Measurements from ENCODE around the gene LBH.

Gene LBH

GRCh38 chr2:30235859-30236535 lies 4.7 kb downstream of the LBH start:
- TF ChIP-seq Cebpa-rat (IDR thresholded peaks at IDR 0.05): no peak
- Histone ChIP-seq H3K9ac (no peak overlapping the region), H3K27me3 (peaks cover 0 to 3% (median under 1%) of the 10 kb centered on the region in 11 experiments; a peak in 9 of 22 replicates), H3K4me3 (no peak overlapping the region), H4K20me1 (peaks cover 0 to 28% (median 13%) of the 10 kb centered on the region in 11 experiments; a peak in 12 of 22 replicates), H3K27ac (no peak overlapping the region), H3K9me3 (replicated peaks in 1 of 11) (no peaks in the 10 kb centered on the region; a peak in 1 of 22 replicates), H3K4me2 (no peak overlapping the region; a peak in 1 of 22 replicates), H3K4me1 (peaks cover 21 to 62% (median 51%) of the 10 kb centered on the region in 10 experiments), H3K36me3 (peaks cover 8 to 69% (median 62%) of the 10 kb centered on the region in 11 experiments; a peak in 20 of 22 replicates)

GRCh38 chr2:30236591-30237238 lies 5.4 kb downstream of the LBH start:
- Histone ChIP-seq H3K9ac (no peak overlapping the region), H3K36me3 (peaks cover 8 to 75% (median 64%) of the 10 kb centered on the region in 11 experiments; a peak in 20 of 22 replicates), H3K27ac (0 out of 22 replicates have a peak overlapping the region, but pooled peaks of 1 of the 11 experiments have one; percentile 37), H3K27me3 (no peaks in the 10 kb centered on the region; a peak in 1 of 22 replicates), H3K4me1 (peaks cover 21 to 62% (median 51%) of the 10 kb centered on the region in 10 experiments), H4K20me1 (peaks cover 0 to 28% (median 13%) of the 10 kb centered on the region in 11 experiments; a peak in 12 of 22 replicates), H3K4me2 (peak overlapping the region in 1 of 11 experiments; percentile 2; a peak in 2 of 22 replicates), H3K9me3 (replicated peaks in 1 of 11) (no peaks in the 10 kb centered on the region; a peak in 1 of 22 replicates), H3K4me3 (no peak overlapping the region)
- TF ChIP-seq Cebpa-rat (IDR thresholded peaks at IDR 0.05): no peak

GRCh38 chr2:30237239-30237965 lies 6.1 kb downstream of the LBH start:
- H3K27ac ChIP-seq: peak overlapping the region in 3 of 11 experiments; percentile 1 to 37 (median 6); a peak in 3 of 22 replicates
- TF ChIP-seq Cebpa-rat (IDR thresholded peaks at IDR 0.05): no peak
- H3K4me2 ChIP-seq: 0 out of 22 replicates have a peak overlapping the region, but pooled peaks of 2 of the 11 experiments have one; percentile 2 to 9
- H3K27me3 ChIP-seq: no peaks in the 10 kb centered on the region
- H3K4me3 ChIP-seq: no peak overlapping the region
- H4K20me1 ChIP-seq: peaks cover 0 to 28% (median 13%) of the 10 kb centered on the region in 11 experiments; a peak in 12 of 22 replicates
- H3K36me3 ChIP-seq: peaks cover 8 to 82% (median 64%) of the 10 kb centered on the region in 11 experiments; a peak in 20 of 22 replicates
- no peaks in the 10 kb centered on the region; a peak in 1 of 22 replicates for H3K9me3 ChIP-seq (replicated peaks in 1 of 11)
- peaks cover 21 to 62% (median 51%) of the 10 kb centered on the region in 10 experiments for H3K4me1 ChIP-seq
- 0 out of 22 replicates have a peak overlapping the region, but pooled peaks of 1 of the 11 experiments have one; percentile 15 for H3K9ac ChIP-seq

- H3K36me3 ChIP-seq: peaks cover 8 to 90% (median 68%) of the 10 kb centered on the region in 11 experiments; a peak in 20 of 22 replicates
- 0 out of 22 replicates have a peak overlapping the region, but pooled peaks of 2 of the 11 experiments have one; percentile 9 to 21 for H3K4me2 ChIP-seq
- TF ChIP-seq Cebpa-rat (IDR thresholded peaks at IDR 0.05): no peak
- H3K9me3 ChIP-seq (replicated peaks in 1 of 11): no peaks in the 10 kb centered on the region; a peak in 1 of 22 replicates
- no peaks in the 10 kb centered on the region for H3K27me3 ChIP-seq
- H3K4me3 ChIP-seq: no peak overlapping the region
- peak overlapping the region in 3 of 11 experiments; percentile 6 to 37 (median 20); a peak in 2 of 22 replicates for H3K27ac ChIP-seq
- H4K20me1 ChIP-seq: peaks cover 0 to 28% (median 13%) of the 10 kb centered on the region in 11 experiments; a peak in 12 of 22 replicates
- peaks cover 16 to 57% (median 46%) of the 10 kb centered on the region in 10 experiments for H3K4me1 ChIP-seq
- 0 out of 22 replicates have a peak overlapping the region, but pooled peaks of 1 of the 11 experiments have one; percentile 15 for H3K9ac ChIP-seq
Observed at GRCh38 chr2:30237966-30238800, 6.8 kb downstream of the LBH start.

GRCh38 chr2:30239308-30239985 lies 8.1 kb downstream of the LBH start:
- Histone ChIP-seq H3K36me3 (peaks cover 8 to 99% (median 81%) of the 10 kb centered on the region in 11 experiments; a peak in 21 of 22 replicates), H3K27ac (peak overlapping the region in 4 of 11 experiments; percentile 20 to 37 (median 28); a peak in 4 of 22 replicates), H3K4me3 (no peak overlapping the region)

GRCh38 chr2:30239986-30240752 lies 8.8 kb downstream of the LBH start:
- H3K27me3 ChIP-seq: no peaks in the 10 kb centered on the region
- no peak overlapping the region for H3K9ac ChIP-seq
- H3K36me3 ChIP-seq: peaks cover 8 to 96% (median 78%) of the 10 kb centered on the region in 11 experiments; a peak in 21 of 22 replicates
- peaks cover 0 to 9% (median 0%) of the 10 kb centered on the region in 11 experiments; a peak in 3 of 22 replicates for H4K20me1 ChIP-seq
- peak overlapping the region in 4 of 11 experiments; percentile 20 to 37 (median 28); a peak in 3 of 22 replicates for H3K27ac ChIP-seq
- no peaks in the 10 kb centered on the region; a peak in 1 of 22 replicates for H3K9me3 ChIP-seq (replicated peaks in 1 of 11)
- peak overlapping the region in 9 of 11 experiments; percentile 3 to 42 (median 21); a peak in 14 of 22 replicates for H3K4me2 ChIP-seq
- TF ChIP-seq Cebpa-rat (IDR thresholded peaks at IDR 0.05): no peak
- H3K4me1 ChIP-seq: peaks cover 3 to 38% (median 26%) of the 10 kb centered on the region in 10 experiments; a peak in 17 of 20 replicates
- H3K4me3 ChIP-seq: no peak overlapping the region

More at GRCh38 chr2:30239308-30239985, 8.1 kb downstream of the LBH start:
- no peaks in the 10 kb centered on the region; a peak in 1 of 22 replicates for H3K9me3 ChIP-seq (replicated peaks in 1 of 11)
- peak in 3 of 11 experiments; percentile 16 to 65 (median 45); a peak in 2 of 22 replicates for TF ChIP-seq Cebpa-rat (IDR thresholded peaks at IDR 0.05)
- peaks cover 0 to 15% (median 4%) of the 10 kb centered on the region in 11 experiments; a peak in 7 of 22 replicates for H4K20me1 ChIP-seq
- no peak overlapping the region for H3K9ac ChIP-seq
- peak overlapping the region in 8 of 11 experiments; percentile 9 to 42 (median 20); a peak in 11 of 22 replicates for H3K4me2 ChIP-seq
- H3K27me3 ChIP-seq: no peaks in the 10 kb centered on the region
- peaks cover 10 to 44% (median 33%) of the 10 kb centered on the region in 10 experiments; a peak in 17 of 20 replicates for H3K4me1 ChIP-seq
